ENCODE data around the gene LAMA2.

GRCh38 chr6:129368970-129369369 is 486.0 kb downstream of the LAMA2 start:
- no peak for TF ChIP-seq CTCF (IDR thresholded peaks at IDR 0.05)
- no peak for TF ChIP-seq POLR2A (IDR thresholded peaks at IDR 0.05)
